NT2/D1 (cell line): ENCODE measurements around the gene CCDC126.

Experiments used
- DNase-seq: peaks from one replicate; pipeline ENCODE4 v3.0.0-alpha.2; 2011; ENCODE audit warnings: low read depth, low spot score
- H3K27me3 ChIP-seq: 2 replicates; pipeline ENCODE4 v1.6.0; 2011; ENCODE audit warnings: mild to moderate bottlenecking; ENCODE audit not compliant: insufficient read length, insufficient read depth
- H3K36me3 ChIP-seq: 2 replicates; pipeline ENCODE4 v1.6.1; 2011; ENCODE audit warnings: mild to moderate bottlenecking, low read length, mixed read lengths; ENCODE audit not compliant: insufficient read depth, insufficient read length
- H3K4me1 ChIP-seq: 2 replicates; pipeline ENCODE4 v1.5.1; 2011; ENCODE audit not compliant: insufficient read depth, insufficient read length
- H3K4me3 ChIP-seq: 2 replicates; pipeline ENCODE4 v1.5.1; 2011; ENCODE audit warnings: low read depth; ENCODE audit not compliant: insufficient read length
- H3K9ac ChIP-seq: 2 replicates; pipeline ENCODE4 v1.6.0; 2011; ENCODE audit warnings: low read depth; ENCODE audit not compliant: insufficient read length
- H3K9me3 ChIP-seq: 2 replicates; pipeline ENCODE4 v1.5.1; 2011; ENCODE audit warnings: mild to moderate bottlenecking, low read length; ENCODE audit not compliant: insufficient read depth
- SUZ12 ChIP-seq: IDR thresholded peaks from 2 replicates; pipeline ENCODE4 v1.6.1; 2011; ENCODE audit not compliant: insufficient read length, insufficient read depth; ENCODE audit errors: extremely low read depth
- YY1 ChIP-seq: IDR thresholded peaks from 2 replicates; pipeline ENCODE4 v1.6.1; 2011; ENCODE audit not compliant: insufficient read length, insufficient read depth
- ZNF274 ChIP-seq: IDR thresholded peaks from 2 replicates; pipeline ENCODE4 v1.6.1; 2011; ENCODE audit warnings: mild to moderate bottlenecking, low read depth, low read length

Gene CCDC126

GRCh38 chr7:23607130-23607529, 9.9 kb downstream of the CCDC126 start:
- Histone ChIP-seq H3K9me3 (no peaks in the 10 kb centered on the region), H3K4me1 (no peaks in the 10 kb centered on the region), H3K36me3 (peaks cover 6% of the 10 kb centered on the region), H3K4me3 (no peak overlapping the region), H3K27me3 (no peaks in the 10 kb centered on the region), H3K9ac (no peak overlapping the region)
- TF ChIP-seq ZNF274 (no peak), YY1 (no peak), SUZ12 (no peak)
- DNase-seq = no peak

DNA sequence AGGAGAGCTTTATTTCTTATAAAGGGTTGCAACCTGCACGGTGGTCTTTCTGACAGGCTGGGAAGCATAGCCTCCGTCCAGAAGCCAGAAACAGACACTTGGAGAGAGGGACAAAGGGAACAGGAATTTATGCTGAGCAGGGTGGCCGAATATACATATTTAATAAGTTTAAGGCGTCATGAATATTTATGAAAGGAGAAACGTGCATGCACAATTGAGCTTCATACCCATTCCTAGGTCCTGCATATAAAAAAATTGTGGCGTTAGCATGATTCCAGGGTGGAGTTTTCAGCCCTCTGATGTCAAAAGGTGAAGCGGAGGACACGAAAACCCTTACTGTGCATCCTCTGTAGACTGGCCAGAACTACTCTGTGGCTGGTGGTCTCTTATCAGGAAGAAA, 10.7 kb downstream of the CCDC126 start:
- Histone ChIP-seq H3K36me3 (peaks cover 7% of the 10 kb centered on the region), H3K27me3 (no peaks in the 10 kb centered on the region), H3K9me3 (no peaks in the 10 kb centered on the region), H3K4me3 (no peak overlapping the region), H3K9ac (no peak overlapping the region), H3K4me1 (no peaks in the 10 kb centered on the region)
- no peak for DNase-seq
- no peak for TF ChIP-seq ZNF274

- H3K4me3 ChIP-seq = no peak overlapping the region
- no peak overlapping the region for H3K9ac ChIP-seq
- DNase-seq = no peak
- peaks cover 15% of the 10 kb centered on the region; the same call in 1 of the 2 replicates for H3K9me3 ChIP-seq
- no peaks in the 10 kb centered on the region for H3K4me1 ChIP-seq
- H3K27me3 ChIP-seq = no peaks in the 10 kb centered on the region
- TF ChIP-seq ZNF274 = no peak
- peaks cover 11% of the 10 kb centered on the region for H3K36me3 ChIP-seq
Observed at GRCh38 chr7:23615331-23615730, 18.1 kb downstream of the CCDC126 start.

- no peak overlapping the region for H3K4me3 ChIP-seq
- no peak overlapping the region for H3K9ac ChIP-seq
- no peaks in the 10 kb centered on the region for H3K27me3 ChIP-seq
- no peak for TF ChIP-seq YY1
- no peak for TF ChIP-seq SUZ12
- TF ChIP-seq ZNF274 = no peak
- DNase-seq = no peak
- H3K4me1 ChIP-seq = no peaks in the 10 kb centered on the region
- peaks cover 10% of the 10 kb centered on the region for H3K36me3 ChIP-seq
- H3K9me3 ChIP-seq = peaks cover 15% of the 10 kb centered on the region; the same call in 1 of the 2 replicates
Observed at GRCh38 chr7:23616593-23616992, 19.4 kb downstream of the CCDC126 start.

DNA sequence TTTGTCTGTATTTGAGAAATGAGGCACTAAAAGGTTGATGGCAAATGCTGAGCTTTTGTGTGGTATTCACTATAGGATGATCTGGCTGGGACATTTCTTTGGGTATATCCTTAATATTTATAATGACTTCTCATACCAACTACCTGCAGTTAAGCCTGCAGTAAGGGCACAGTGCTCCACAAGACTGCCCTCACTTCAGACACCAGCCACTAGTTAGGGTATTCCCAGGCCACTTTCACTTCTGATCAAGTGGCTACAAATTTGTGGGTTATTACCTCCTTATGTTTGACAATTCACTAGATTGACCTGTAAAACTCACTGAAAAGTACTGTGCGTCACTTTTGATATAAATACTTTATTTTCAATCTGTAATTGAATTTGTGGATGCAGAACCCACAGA, 20.3 kb downstream of the CCDC126 start:
- H3K9me3 ChIP-seq = peaks cover 15% of the 10 kb centered on the region; the same call in 1 of the 2 replicates
- H3K27me3 ChIP-seq = no peaks in the 10 kb centered on the region
- no peak for DNase-seq
- H3K4me1 ChIP-seq = no peaks in the 10 kb centered on the region
- no peak overlapping the region for H3K9ac ChIP-seq
- peaks cover 5% of the 10 kb centered on the region for H3K36me3 ChIP-seq
- TF ChIP-seq YY1 (no peak), SUZ12 (no peak), ZNF274 (no peak)
- H3K4me3 ChIP-seq = no peak overlapping the region

GRCh38 chr7:23618241-23618640, 21.1 kb downstream of the CCDC126 start:
- Histone ChIP-seq H3K9me3 (peaks cover 15% of the 10 kb centered on the region; the same call in 1 of the 2 replicates), H3K36me3 (peaks cover under 1% of the 10 kb centered on the region), H3K4me3 (no peak overlapping the region), H3K9ac (no peak overlapping the region), H3K27me3 (no peaks in the 10 kb centered on the region), H3K4me1 (no peaks in the 10 kb centered on the region)
- TF ChIP-seq SUZ12 (no peak), ZNF274 (no peak), YY1 (no peak)
- no peak for DNase-seq

DNA sequence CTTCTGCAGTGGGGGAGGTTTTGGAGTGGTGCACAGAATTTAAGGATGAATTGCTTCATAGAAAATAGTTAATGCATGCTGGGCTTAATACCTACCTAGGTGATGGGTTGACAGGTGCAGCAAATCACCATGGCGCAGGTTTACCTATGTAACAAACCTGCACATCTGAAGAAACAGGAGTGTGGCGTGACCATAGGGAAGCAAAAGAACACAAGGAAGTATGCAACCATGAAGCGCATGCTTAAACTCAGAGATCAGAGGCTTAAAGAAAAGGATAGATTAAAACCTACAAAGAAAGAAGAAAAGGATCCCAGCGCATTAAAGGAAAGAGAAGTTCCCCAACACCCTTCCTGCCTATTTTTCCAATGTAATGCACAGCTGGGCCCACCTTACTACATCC, 22.0 kb downstream of the CCDC126 start:
- H3K36me3 ChIP-seq = no peaks in the 10 kb centered on the region
- no peak overlapping the region for H3K9ac ChIP-seq
- H3K27me3 ChIP-seq = no peaks in the 10 kb centered on the region
- H3K9me3 ChIP-seq = peaks cover 15% of the 10 kb centered on the region; the same call in 1 of the 2 replicates
- H3K4me1 ChIP-seq = no peaks in the 10 kb centered on the region
- H3K4me3 ChIP-seq = no peak overlapping the region
- TF ChIP-seq ZNF274 (no peak), YY1 (no peak), SUZ12 (no peak)
- DNase-seq = no peak

- Histone ChIP-seq H3K4me1 (no peaks in the 10 kb centered on the region), H3K36me3 (no peaks in the 10 kb centered on the region)
Observed at GRCh38 chr7:23622506-23622925, 25.3 kb downstream of the CCDC126 start.

More at GRCh38 chr7:23622506-23622925, 25.3 kb downstream of the CCDC126 start:
- no peak overlapping the region for H3K9ac ChIP-seq
- H3K9me3 ChIP-seq = 0 out of 2 replicates have a peak, but pooled peaks cover 10% of the 10 kb centered on the region
- TF ChIP-seq ZNF274 (no peak), YY1 (no peak), SUZ12 (no peak)
- no peaks in the 10 kb centered on the region for H3K27me3 ChIP-seq
- no peak for DNase-seq
- H3K4me3 ChIP-seq = no peak overlapping the region
